ENCODE data around the gene PHF20. TPM values are rescaled to one million over a fixed set of nuclear protein-coding genes. Genes with fewer than 3 reads are reported as not detected.

PHF20 gene
- total and polyA plus RNA-seq, 3 donors from 2014 or later, result 59.8 to 108 (median 76.1) TPM

GRCh38 chr20:35767683-35768481 lies 3.9 kb upstream of the PHF20 start:
- TF ChIP-seq CTCF (IDR thresholded peaks at IDR 0.05) (no peak), POLR2A (IDR thresholded peaks at IDR 0.05) (no peak)
- peak; percentile 69 for DNase-seq
- Histone ChIP-seq H3K27me3 (no peaks in the 10 kb centered on the region), H3K27ac (peak overlapping the region; percentile 85 to 94), H3K4me3 (no peak overlapping the region), H3K36me3 (ENCODE audit: low read depth, missing control alignments) (no peaks in the 10 kb centered on the region), H3K9me3 (no peaks in the 10 kb centered on the region), H3K4me1 (peaks cover 27% of the 10 kb centered on the region)
- intact Hi-C loops (cut with DNase I; ENCODE audit: low total_unique reads), result no loop called here
- 50 to 51% methylated on average over 12 of the region's 12 CpGs for WGBS, 2 donors

GRCh38 chr20:35768731-35769664 lies 2.8 kb upstream of the PHF20 start:
- DNase-seq, result peak; percentile 92
- intact Hi-C loops (cut with DNase I; ENCODE audit: low total_unique reads), result no loop called here
- WGBS, 2 donors, result 51 to 66% methylated on average over 5 of the region's 5 CpGs
- Histone ChIP-seq H3K27me3 (no peaks in the 10 kb centered on the region), H3K36me3 (ENCODE audit: low read depth, missing control alignments) (no peaks in the 10 kb centered on the region), H3K4me3 (no peak overlapping the region), H3K4me1 (peaks cover 31% of the 10 kb centered on the region), H3K9me3 (no peaks in the 10 kb centered on the region), H3K27ac (peak overlapping the region; percentile 85 to 94)
- TF ChIP-seq CTCF (IDR thresholded peaks at IDR 0.05) (no peak), POLR2A (IDR thresholded peaks at IDR 0.05) (no peak)

GRCh38 chr20:35771367-35771688 lies 487 bp upstream of the PHF20 start:
- no peak for TF ChIP-seq CTCF (IDR thresholded peaks at IDR 0.05)
- no peak for TF ChIP-seq POLR2A (IDR thresholded peaks at IDR 0.05)
- H3K27me3 ChIP-seq, result no peaks in the 10 kb centered on the region
- H3K36me3 ChIP-seq (ENCODE audit: low read depth, missing control alignments), result no peaks in the 10 kb centered on the region
- H3K9me3 ChIP-seq, result no peaks in the 10 kb centered on the region
- H3K27ac ChIP-seq, result peak overlapping the region; percentile 69 to 96
- 44 to 54% methylated on average over 9 of the region's 9 CpGs for WGBS, 2 donors
- peak overlapping the region; percentile 74 to 78 for H3K4me3 ChIP-seq
- no peak for DNase-seq
- peaks cover 40% of the 10 kb centered on the region for H3K4me1 ChIP-seq
- intact Hi-C loops (cut with DNase I; ENCODE audit: low total_unique reads), result no loop called here

DNA sequence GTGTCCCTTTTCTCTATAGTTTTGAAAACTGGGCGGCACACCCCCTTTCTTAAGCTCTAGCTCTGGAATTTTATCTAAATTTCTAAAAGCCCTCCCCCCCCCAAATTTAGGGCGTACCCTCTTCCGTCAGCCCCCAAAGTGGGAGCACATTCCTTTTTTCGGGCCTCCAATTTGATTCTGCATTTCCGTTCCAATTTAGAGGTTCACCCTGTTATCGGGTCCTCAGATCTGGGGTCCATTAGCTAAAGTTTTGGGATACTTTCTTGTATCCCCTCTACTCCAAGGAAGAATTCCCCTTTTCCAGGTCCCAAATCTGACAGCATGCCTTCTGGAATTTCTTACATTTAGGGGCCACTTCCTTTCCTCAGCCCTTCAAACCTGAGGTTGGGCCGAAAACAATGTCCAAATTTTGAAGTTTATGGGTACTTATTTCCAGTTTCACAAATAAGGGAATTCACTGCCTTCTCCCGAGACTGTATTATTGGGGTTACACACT lies 796 bp downstream of the PHF20 start:
- Histone ChIP-seq H3K4me1 (peaks cover 49% of the 10 kb centered on the region), H3K4me3 (peak overlapping the region; percentile 74 to 78), H3K27ac (peak overlapping the region; percentile 93 to 96), H3K27me3 (no peaks in the 10 kb centered on the region), H3K36me3 (ENCODE audit: low read depth, missing control alignments) (no peaks in the 10 kb centered on the region), H3K9me3 (no peaks in the 10 kb centered on the region)
- intact Hi-C loops (cut with DNase I; ENCODE audit: low total_unique reads), result no loop called here
- TF ChIP-seq POLR2A (IDR thresholded peaks at IDR 0.05) (no peak), CTCF (IDR thresholded peaks at IDR 0.05) (no peak)
- no peak for DNase-seq
- WGBS, 2 donors, result 16 to 18% methylated on average over 8 of the region's 8 CpGs
